HepG2 (cell line): ENCODE measurements around the gene CCM2L. TPM values are rescaled to one million over a fixed set of nuclear protein-coding genes. Genes with fewer than 3 reads are reported as not detected.

ENCODE experiments used
- ZBTB40 ChIP-seq, 2 experiments: fragments of 450-650 bp in 1 of 2; sonication (generic) in 1 of 2; formaldehyde crosslinking in 1 of 2; IDR thresholded peaks; 2 replicates each; pipeline versions ENCODE4 v1.6.1 to v1.8.0; 2016 to 2022; ENCODE audit warnings: antibody characterized with exemption in 1 of 2, mild to moderate bottlenecking in 1 of 2, missing genetic modification reagents in 1 of 2
- polyA plus RNA-seq, 8 experiments: library from polyadenylated mRNA; depleted of rRNA in 3 of 8; stranded (reverse) in 7 of 8; unstranded in 1 of 8; fragments of >200 nt; fragmentation: Illumina TruSeq in 4 of 8; extraction: Trizol in 4 of 8; gene quantifications; 2 replicates each; pipeline versions ENCODE4 v1.2.1 to v1.2.3, GENCODE V29; 2011 to 2016; ENCODE audit warnings: low read depth in 4 of 8, missing spikeins in 1 of 8, mixed read lengths in 1 of 8; ENCODE audit not compliant: insufficient read depth in 1 of 8
- small RNA-seq, 3 experiments: library from RNA; depleted of rRNA; stranded (forward); fragments of <200 nt; gene quantifications; one replicate each; pipeline ENCODE3, GENCODE V24; 2012; ENCODE audit warnings: low read depth in 2 of 3, low replicate concordance in 1 of 3; ENCODE audit not compliant: insufficient read length in 3 of 3, insufficient read depth in 2 of 3
- total RNA-seq, 5 experiments: library from RNA; depleted of rRNA; stranded (reverse); fragments of >200 nt; fragmentation: Illumina TruSeq; extraction: Trizol; gene quantifications; 2 replicates each; pipeline ENCODE4 v1.2.3, GENCODE V29; 2016; ENCODE audit warnings: low read depth in 1 of 5

CCM2L gene
- total and polyA plus RNA-seq, 2 of the 13 experiments (the other 11 are each of a cell fraction or from before 2014, with no cell fraction given): 0.15 TPM; not detected in 1

DNA sequence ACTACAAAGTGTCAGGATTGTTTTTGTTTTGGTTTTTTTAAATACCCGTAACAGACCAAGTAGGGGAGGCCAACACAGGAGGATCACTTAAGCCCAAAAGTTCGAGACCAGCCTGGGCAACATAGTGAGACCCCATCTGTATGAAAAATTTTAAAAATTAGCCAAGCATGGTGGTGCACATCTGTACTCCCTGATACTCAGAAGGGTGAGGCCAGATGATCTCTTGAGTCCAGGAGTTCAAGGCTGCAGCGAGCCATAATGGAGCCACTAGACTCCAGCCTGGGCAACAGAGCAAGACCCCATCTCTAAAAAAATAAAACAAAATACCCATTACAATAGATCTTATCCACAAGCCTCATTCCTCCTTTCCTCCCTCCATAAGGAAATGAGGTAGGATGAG lies 70.5 kb downstream of the CCM2L start (continued):
- no peak for TF ChIP-seq ZBTB40 (IDR thresholded peaks at IDR 0.05)
- TF ChIP-seq ZBTB40 (CRISPR knock-in tag; IDR thresholded peaks at IDR 0.05): no peak

Small RNA genes within 50 kb of the gene (small RNA-seq; reads per million reads assigned to genes)
- gene RNA5SP481 (0 reads per million in 3 experiments), gene RNA5SP482 (0 reads per million in 3 experiments)

Other genes starting within 250 kb of the CCM2L start
- 0.27 TPM in 1 of 2 replicates, not detected in the other for gene MYLK2, start 191.1 kb upstream of the CCM2L start, total RNA-seq (2016; rRNA removed; fragmentation: Illumina TruSeq; extraction: Trizol)
- gene MYLK2, start 191.1 kb upstream of the CCM2L start, polyA plus RNA-seq (2011; rRNA removed): 0.04 TPM in 1 of 2 replicates, not detected in the other
- gene FOXS1, start 164.8 kb upstream of the CCM2L start, total RNA-seq (2016; rRNA removed; fragmentation: Illumina TruSeq; extraction: Trizol): not detected in 2 replicates
- gene FOXS1, start 164.8 kb upstream of the CCM2L start, polyA plus RNA-seq (2011; rRNA removed): not detected in 2 replicates
- gene DUSP15, start 139.9 kb upstream of the CCM2L start, total RNA-seq (2016; rRNA removed; fragmentation: Illumina TruSeq; extraction: Trizol): 0.18 and 0.93 TPM in 2 replicates
- 0.17 and 0.46 TPM in 2 replicates for gene DUSP15, start 139.9 kb upstream of the CCM2L start, polyA plus RNA-seq (2011; rRNA removed)
- gene TTLL9, start 139.8 kb upstream of the CCM2L start, total RNA-seq (2016; rRNA removed; fragmentation: Illumina TruSeq; extraction: Trizol): not detected in 2 replicates
- gene TTLL9, start 139.8 kb upstream of the CCM2L start, polyA plus RNA-seq (2011; rRNA removed): 0.05 TPM in 1 of 2 replicates, not detected in the other
- 16.6 and 22.1 TPM in 2 replicates for gene PDRG1, start 58.4 kb upstream of the CCM2L start, total RNA-seq (2016; rRNA removed; fragmentation: Illumina TruSeq; extraction: Trizol)
- gene PDRG1, start 58.4 kb upstream of the CCM2L start, polyA plus RNA-seq (2011; rRNA removed): 18.0 and 20.2 TPM in 2 replicates
- not detected in 2 replicates for gene XKR7, start 42.3 kb upstream of the CCM2L start, total RNA-seq (2016; rRNA removed; fragmentation: Illumina TruSeq; extraction: Trizol)
- not detected in 2 replicates for gene XKR7, start 42.3 kb upstream of the CCM2L start, polyA plus RNA-seq (2011; rRNA removed)
- gene HCK, start 41.8 kb downstream of the CCM2L start, total RNA-seq (2016; rRNA removed; fragmentation: Illumina TruSeq; extraction: Trizol): not detected in 2 replicates
- gene HCK, start 41.8 kb downstream of the CCM2L start, polyA plus RNA-seq (2011; rRNA removed): 0.04 and 0.10 TPM in 2 replicates
- 30.3 and 53.5 TPM in 2 replicates for gene TM9SF4, start 99.3 kb downstream of the CCM2L start, total RNA-seq (2016; rRNA removed; fragmentation: Illumina TruSeq; extraction: Trizol)
- 171 and 183 TPM in 2 replicates for gene TM9SF4, start 99.3 kb downstream of the CCM2L start, polyA plus RNA-seq (2011; rRNA removed)
- 15.3 and 26.5 TPM in 2 replicates for gene PLAGL2, start 197.3 kb downstream of the CCM2L start, total RNA-seq (2016; rRNA removed; fragmentation: Illumina TruSeq; extraction: Trizol)
- gene PLAGL2, start 197.3 kb downstream of the CCM2L start, polyA plus RNA-seq (2011; rRNA removed): 14.9 and 15.2 TPM in 2 replicates
- 30.2 and 58.3 TPM in 2 replicates for gene POFUT1, start 197.4 kb downstream of the CCM2L start, total RNA-seq (2016; rRNA removed; fragmentation: Illumina TruSeq; extraction: Trizol)
- gene POFUT1, start 197.4 kb downstream of the CCM2L start, polyA plus RNA-seq (2011; rRNA removed): 35.5 and 41.6 TPM in 2 replicates